ENCODE data around the gene GAS7.

- TF ChIP-seq CTCF (IDR thresholded peaks at IDR 0.05) (no peak), POLR2A (IDR thresholded peaks at IDR 0.05) (no peak), EP300 (IDR thresholded peaks at IDR 0.05) (no peak)
Observed at GRCh38 chr17:9936095-9936494, 262.3 kb downstream of the GAS7 start.
